GM19023 (cell line): ENCODE data around the gene DCP1A.
"Not testable (repeated sequence)": the region's sequence is repeated elsewhere in the genome, so short reads cannot be mapped to it uniquely, and the experiment has no call there.

Experiments
- ATAC-seq: cut with Tn5 transposase; IDR thresholded peaks from one replicate; pipeline ENCODE4 v1.9.1; 2021; ENCODE audit warnings: mild to moderate bottlenecking, moderate library complexity; ENCODE audit not compliant: unreplicated experiment

The DCP1A gene

DNA sequence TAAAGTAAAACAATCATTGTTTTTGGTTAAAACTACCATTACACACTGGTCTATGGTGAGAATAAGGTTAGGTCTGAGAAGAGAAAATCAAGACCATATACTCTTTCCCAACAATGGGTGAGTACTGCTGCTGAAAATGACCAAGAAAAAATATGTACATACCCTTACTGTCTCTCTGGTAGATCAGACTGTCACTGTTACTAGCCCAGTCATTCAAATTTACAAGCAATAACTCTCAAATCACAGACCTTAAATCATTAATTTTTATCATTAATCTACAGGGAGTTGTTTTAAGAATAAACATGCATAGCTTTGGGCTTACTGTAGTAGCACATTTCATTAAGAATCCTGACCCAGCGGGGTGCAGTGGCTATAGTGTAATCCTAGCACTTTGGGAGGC, 17.4 kb downstream of the DCP1A start:
- no peak for ATAC-seq

DNA sequence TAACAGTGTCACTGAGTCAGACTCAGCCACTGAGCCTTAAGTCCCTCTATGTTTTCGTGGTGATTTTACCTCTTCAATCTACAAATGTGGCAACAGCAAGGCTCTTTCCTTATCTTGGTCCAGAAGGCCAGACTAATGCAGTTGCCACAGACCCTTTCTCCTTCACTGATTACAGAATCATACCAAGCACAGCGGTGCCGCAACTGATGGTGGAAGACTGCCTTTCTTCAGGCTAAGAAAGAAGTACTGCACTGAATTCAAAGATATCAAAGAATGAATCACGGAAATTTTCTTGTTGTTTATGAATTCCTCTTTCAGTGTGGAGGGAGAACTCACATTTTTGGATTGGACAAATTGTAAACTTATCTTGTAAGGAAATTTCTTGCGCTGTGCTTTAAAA, 18.6 kb downstream of the DCP1A start:
- ATAC-seq: no peak

DNA sequence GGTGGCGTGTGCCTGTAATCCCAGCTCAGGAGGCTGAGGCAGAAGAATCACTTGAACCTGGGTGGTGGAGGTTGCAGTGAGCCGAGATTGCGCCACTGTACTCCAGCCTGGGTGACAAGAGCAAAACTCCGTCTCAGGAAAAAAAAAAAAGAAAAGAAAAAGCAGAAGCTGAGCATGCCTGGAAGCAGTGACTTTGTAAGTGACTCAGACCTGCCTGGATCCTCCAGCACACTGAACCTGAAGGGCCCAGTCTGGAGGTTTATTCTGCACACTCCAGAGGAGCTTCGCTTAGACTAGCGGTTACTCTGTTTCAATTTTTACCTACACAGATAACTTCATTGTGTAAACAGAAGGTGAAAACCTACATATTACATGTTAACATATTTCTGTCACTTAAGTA, 19.4 kb downstream of the DCP1A start:
- ATAC-seq: not testable (repeated sequence)

DNA sequence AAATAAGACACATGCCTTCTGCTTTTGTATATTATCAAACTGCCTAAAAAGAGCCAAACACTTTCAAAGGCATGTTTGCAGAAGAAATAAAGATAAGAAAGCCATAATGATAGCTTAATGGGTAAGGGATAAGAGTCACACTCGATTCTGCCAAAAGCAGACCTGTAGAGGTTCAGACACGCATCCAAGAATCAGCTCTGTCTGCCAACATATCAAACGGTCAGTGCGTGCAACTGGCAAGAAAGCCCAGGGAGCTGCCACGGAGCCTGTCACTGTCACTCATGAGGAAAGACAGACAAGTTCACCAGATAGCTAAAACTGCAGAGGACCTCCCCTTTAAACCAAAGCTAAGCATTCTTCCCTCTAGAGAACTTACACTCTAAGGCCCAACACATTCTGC, 23.2 kb downstream of the DCP1A start:
- ATAC-seq: no peak

DNA sequence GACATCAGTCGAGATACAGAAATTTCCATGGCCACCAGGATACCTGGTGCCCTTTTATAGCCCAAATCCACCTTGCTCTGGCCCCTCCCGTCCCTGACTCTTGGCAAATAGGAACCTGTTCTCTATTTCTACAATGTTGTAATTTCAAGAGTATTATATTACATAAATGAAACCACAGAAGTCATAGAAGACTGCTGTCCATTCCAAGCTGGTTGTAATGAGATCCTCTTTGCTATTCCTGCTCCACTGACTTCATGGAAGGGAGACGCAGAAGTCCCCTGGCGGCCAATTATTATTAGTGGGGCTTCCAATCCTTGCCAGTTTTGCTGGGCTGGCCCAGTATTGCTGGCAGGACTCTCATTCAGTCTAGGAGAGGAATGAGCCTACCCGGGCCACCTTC, 26.6 kb downstream of the DCP1A start:
- ATAC-seq: no peak

DNA sequence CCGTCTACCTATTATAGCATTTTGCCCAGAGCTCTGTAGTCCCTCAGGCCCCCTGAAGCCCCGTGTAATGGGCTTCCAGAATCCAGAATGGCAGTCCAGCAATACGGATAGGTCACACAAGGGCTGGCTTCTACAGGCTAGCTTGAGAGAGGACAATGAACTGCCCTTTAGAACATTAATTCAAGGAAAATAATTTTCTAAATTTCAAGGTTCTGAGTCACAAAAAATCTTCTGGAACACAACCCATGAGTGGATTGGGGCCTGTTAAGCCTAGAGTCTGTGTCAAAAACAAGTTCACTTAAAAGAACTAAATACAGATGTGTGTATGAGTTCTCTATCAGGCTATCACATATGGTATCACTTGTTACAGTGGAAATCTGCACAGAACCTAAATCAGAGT, 28.8 kb downstream of the DCP1A start:
- ATAC-seq: no peak

DNA sequence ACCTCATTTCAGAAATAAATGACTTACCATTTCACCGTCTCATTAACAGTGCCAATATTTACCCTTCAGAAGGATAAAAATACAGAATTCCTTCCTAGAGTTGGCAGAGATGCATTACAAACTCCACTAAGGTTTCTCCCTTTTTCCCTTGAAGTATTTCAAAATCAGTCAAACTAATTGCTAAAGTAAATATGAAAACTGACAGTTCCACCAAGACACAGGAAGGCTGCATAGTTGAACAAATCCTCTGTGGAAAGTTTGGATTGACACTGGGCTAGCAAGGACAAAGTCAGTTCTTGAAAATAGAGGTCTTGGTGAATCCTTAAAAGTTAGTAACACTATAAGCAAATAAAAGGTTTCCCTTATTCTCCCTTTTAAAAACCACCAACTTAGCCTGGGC, 34.5 kb downstream of the DCP1A start:
- ATAC-seq: no peak

DNA sequence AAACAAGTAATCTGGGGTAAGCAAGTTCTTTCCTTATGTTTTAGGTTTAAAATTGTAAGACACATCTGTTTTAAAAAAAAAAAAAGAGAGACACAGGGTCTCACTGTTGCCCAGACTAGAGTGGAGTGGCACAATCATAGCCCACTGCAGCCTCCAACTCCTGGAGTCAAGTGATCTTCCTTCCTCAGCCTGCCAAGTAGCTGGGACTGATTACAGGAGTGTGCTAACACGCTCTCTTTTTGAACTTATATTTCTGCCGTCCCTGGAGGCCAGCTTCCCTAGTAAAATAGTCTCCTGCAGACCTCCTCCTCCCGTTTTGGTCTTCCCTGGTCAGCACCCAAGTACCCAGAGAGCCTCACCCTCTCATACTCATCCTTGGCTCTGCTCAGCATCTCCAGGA, 35.5 kb downstream of the DCP1A start:
- no peak for ATAC-seq

DNA sequence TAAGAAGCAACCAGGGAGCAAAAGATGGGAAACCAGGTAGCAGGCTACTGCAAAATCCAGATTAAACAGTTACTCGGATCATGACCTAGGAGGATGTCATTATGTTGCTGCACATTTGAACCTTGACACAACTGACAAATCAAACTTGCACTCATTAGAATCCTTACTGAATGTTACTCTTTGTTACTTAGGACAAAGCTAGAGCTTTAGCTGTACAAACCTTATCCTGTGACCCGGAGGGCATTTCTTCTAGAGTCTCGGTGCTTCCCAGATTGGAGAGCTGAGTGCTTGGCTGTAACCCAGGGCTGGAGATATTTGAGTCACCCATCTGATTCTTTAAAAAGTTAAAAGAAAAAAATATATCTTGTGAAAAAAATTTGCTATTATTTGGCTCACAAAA, 43.4 kb downstream of the DCP1A start:
- no peak for ATAC-seq

DNA sequence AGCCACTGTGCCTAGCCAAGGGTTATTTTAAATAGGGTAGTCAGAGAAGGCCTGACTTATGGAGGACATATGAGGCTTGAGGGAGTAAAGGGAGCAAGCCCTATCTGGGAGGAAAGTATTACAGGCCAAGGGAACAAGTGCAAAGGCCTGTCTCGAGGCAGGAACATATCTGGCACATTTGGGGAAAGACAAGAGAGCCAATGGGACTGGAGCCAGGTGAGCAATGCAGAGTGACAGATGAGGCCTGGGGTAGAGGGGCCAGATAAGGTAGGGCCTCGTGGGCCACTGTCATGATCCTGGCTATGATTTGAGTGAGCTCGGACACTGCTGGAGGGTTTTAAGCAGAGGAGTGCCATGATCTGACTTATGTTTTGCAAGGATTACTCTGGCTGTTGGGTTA, 43.8 kb downstream of the DCP1A start:
- ATAC-seq: no peak

DNA sequence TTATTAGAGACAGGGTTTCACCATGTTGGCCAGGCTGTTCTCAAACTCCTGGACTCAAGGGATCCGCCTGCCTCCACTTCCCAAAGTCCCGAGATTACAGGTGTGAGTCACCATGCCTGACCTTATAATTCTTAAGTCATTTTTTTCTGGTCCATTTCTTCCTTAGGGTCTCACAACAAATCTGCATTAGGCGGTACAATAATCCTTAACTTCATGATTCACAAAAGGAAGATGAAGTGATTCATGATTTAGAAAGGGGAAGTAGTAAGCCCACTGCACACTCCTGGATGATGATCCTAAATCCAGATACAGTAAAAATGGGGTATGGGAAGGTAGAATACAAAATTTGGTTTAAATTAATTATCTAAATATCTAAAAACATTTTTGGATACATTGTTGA, 46.5 kb downstream of the DCP1A start:
- no peak for ATAC-seq

DNA sequence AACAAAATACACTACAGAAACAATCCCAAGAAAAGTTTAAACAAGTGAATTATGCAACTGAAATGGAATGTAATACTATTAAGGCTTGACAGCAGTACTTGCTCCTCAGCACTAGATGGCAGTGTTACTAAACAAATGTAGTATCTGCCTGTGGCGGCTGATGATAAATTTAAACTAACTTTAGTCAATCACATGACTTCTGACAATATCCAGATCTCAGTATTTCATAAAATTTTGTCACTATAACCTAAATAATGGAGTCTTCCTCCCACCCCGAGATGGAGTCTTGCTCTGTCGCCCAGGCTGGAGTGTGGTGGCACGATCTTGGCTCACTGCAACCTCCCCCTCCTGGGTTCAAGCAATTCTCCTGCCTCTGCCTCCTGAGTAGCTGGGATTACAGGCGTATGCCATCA, 47.7 kb downstream of the DCP1A start:
- ATAC-seq: not testable (repeated sequence)

DNA sequence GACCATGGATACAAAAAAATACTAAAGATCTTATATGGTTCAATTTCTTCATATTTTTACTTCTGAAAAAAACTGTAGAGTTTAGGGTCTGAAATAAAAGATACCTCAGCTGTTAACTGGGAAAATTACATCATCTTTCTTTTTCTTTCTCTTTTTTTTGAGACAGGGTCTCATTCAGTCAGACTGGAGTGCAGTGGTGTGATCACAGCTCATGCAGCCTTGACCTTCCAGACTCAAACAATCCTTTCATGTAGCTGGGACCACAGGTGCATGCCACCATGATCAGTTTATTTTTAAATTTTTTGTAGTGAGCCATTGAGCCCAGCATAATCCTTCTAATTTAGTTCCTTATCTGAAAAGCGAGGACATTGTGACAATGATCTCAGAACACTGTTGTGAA, 51.9 kb downstream of the DCP1A start:
- ATAC-seq: no peak

DNA sequence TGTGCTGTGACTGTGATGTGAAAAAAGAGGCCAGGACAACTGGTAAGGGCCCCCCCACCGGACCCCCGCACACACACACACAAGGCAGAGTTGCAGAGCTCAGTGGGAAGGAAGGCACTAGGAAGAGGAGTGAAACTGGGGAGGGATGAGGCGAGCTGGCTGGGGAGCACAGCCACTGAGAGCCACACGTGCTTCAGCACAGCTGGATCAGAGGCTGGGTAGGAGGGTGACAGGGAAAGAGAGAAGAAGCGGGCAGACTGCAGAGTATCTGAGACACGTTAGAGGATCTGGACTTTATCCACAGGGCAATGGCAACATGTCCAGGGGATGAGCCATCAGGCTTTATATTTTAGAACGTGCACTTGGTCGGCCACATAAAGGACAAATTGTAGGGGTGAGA, 53.5 kb downstream of the DCP1A start:
- ATAC-seq: no peak

DNA sequence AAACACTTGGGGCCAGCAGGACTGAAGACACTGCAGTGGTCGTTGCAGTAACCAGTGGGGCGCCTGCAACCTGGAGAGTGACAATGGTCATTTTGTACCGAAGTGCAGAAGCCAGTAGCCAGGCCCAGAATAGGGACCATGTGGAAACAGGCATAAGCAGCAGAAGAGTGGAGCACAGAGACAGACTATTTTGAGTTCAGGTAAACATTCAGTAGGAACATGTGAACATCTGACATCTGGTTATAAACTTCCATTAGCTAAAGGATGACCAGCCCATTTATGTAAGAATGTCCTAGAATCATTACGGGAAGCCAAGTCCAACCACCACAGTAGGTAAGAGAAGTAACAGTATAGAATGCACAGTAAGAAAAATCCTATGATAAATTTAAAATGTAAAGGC, 59.1 kb downstream of the DCP1A start:
- ATAC-seq: no peak

DNA sequence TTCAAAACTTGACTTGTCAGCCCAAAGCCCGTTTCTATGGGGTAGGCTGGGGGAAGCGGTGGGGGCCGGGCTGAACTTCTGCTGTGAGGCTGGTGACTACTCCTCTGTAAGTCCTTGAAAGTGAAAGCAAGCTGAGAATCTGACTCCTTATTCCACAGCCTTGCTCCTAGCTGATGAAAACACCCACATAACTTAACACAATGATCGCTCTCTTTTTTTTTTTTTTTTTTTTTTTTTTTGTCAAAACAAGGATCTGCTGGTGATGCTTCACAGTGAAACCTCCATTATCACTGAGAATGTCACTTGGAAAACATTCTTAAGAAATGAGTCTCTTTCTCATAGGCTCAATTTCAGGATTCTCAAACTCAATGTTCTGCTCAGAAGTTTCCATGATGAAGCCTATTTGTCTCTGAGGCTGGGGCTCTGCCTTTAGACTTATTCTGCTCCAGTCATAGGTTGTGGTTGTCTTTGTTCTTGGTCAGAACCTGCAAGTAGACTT, 60.2 kb downstream of the DCP1A start:
- no peak for ATAC-seq

DNA sequence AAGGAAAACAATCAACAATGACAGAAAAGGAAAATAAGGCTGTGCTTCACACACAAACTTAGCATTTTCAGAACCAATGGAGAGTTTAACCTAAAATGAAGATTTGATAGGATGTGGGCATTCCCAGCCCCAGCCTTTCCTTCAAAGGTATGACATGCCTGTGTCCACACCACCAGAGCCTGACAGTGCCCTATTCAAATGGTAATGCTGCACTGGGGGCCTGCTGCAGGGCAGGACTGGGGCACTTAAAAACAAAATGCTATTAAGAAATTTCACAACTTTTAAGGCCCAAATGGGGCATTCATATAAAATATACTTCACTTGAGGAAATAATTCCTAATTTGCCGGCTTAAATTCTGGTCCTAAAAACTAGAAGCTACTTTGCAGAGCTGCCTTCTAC, 60.6 kb downstream of the DCP1A start:
- ATAC-seq: no peak

DNA sequence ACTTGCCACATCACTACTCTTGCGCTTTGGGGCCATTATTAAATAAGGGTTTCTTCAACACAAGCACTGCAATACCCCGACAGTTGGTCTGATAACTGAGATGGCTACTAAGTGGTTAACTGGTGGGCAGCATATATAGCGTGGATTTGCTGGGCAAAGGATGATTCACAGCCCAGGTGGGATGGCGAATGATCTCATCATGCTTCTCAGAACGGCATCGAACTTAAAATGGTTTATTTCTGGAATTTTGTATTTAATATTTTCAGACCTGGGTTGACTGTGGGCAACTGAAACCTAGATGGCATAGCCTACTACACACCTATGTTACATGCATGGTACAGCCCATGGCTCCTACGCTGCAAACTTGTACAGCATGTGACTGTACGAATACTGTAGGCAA, 64.8 kb downstream of the DCP1A start:
- no peak for ATAC-seq

DNA sequence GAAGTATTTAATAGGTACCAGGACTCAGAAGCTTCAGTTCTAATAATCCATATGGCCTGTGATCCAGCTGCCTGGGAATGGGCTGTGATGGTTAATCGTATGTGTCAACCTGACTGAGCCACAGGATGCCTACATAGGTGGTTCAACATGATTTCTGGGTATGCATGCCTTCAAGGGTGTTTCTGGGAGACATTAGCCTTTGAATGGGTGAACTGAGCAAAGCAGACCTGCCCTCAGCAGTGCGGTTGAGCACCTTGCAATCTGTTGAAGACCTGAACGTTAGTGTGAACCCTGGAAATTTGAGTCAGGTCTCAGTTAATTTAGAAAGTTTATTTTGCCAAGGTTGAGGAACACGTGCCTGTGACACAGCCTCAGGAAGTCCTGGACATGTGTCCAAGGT, 68.7 kb downstream of the DCP1A start:
- no peak for ATAC-seq

DNA sequence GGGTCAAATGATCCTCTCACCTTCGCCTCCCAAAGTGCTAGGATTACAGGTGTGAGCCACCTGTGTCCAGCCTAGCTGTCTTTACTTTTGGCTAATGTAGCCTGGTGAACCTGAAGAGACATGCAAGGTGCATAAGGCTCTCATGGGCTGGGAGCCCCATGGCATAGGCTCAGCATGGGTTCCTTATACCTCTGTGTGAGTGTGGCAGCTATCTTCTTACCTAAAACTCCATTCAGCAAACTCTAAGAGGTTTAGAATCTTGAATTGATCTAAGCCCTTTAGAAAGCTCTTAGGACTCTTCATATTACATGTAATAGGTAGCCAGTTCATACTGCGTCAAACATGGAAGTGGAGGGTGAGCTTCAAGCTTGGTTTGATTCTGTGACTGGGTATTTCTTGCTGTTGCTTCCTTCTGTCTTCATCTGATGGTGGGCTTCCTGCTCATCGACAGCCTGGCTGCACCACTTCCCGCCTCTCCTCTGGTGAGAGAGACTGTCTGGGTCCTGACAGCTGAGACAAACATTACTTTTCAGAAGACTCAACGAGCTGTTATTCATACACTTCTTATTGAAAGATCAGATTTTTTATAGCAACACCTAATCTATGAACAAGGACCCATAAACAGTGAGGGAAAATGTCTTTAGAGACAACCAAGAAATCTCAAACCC, 72.3 kb downstream of the DCP1A start:
- no peak for ATAC-seq

DNA sequence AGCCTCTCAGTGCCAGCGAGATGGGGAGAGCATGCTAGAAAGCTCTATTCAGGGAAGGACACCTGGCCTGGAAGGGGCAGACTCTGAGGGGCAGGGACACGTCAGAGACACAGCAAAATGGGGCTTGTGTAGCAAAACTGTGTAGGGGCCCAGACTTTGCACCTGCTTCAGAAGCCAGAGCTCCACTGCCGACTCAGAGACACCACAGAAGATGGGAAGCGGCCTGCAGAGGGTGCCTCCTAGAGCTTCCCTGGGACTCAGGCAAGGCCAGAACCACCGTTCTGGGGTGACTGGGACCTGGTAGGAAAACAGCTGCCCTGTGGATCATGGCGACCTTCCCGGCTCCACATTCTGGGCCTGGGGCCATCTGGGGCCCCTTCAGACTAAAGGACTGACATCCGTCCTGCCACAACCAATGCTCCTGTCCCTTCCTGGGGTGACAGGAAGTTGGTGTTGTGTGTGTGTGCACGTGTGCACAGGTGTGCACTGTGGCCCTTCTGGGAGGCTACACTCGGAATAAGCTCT, 74.1 kb downstream of the DCP1A start:
- ATAC-seq: no peak

DNA sequence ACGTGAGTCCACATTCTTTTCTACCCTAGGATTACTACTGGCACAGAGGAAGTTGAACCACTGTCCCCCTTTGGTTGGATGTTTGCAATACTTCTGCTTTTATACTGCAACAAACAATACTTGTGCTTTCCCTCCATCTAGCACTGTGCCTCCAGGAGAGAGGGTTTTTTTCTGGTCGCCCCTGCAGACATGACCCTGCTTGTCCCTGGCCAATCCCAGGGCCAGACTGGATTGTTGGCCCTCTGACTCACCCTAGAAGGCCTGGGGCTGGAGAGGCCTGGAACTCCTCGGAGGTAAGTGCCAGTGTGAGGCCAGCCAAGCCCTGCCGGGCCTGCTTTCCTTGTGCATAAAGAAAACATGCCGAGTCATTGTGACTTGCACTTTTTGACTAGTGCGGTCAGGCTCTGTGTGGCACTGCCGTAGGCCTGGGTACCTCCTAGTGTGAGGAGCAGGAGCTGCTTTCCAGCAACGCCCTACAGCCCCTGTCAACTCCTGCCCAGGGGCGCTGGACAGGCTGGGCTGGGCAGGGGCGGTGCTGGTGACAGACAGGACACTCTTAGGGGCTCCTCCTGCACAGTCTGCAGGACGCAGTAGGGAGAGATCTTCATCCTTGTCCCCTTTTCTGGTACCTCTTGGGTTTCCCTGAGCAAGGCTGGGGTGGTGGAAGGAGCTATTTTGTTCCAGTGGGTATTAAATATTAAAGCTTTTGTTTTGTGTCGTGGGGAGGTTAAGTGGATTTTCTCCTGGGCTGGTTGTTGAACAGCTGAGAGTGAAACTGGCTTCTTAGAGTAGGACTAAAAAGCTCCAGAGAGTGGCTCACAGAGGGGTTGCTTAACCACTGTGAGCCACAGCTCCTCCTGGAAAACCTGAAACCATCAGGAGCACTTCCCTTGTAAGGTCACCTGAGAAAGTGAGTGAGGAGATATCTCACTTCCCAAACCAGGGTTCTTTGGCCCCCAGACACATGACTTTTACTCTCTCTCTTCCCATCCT, 77.2 kb downstream of the DCP1A start:
- peak; percentile 77 for ATAC-seq
